WERI-Rb-1 (cell line): ENCODE results near the gene TUBB4A.

ENCODE experiments used
- DNase-seq: peaks from one replicate; pipeline ENCODE4 v3.0.0-alpha.2; 2020
- H3K27ac ChIP-seq: fragments of 250-450 bp; sonication (Bioruptor Pico); 2 replicates; pipeline ENCODE4 v1.5.1; 2020; ENCODE audit warnings: mild to moderate bottlenecking, moderate library complexity
- H3K27me3 ChIP-seq: fragments of 250-450 bp; sonication (Bioruptor Pico); 2 replicates; pipeline ENCODE4 v1.5.1; 2021; ENCODE audit warnings: mild to moderate bottlenecking, low read depth, moderate library complexity; ENCODE audit not compliant: insufficient read depth, severe bottlenecking
- H3K36me3 ChIP-seq: fragments of 250-450 bp; sonication (Bioruptor Pico); 2 replicates; pipeline ENCODE4 v1.5.1; 2020; ENCODE audit warnings: mild to moderate bottlenecking, moderate library complexity
- H3K4me3 ChIP-seq: 2 replicates; pipeline ENCODE4 v1.5.1; 2011; ENCODE audit warnings: low read depth, mild to moderate bottlenecking, control low read depth, low read length
- H3K9me3 ChIP-seq: fragments of 250-450 bp; sonication (Bioruptor Pico); 2 replicates; pipeline ENCODE4 v1.5.1; 2021; ENCODE audit warnings: mild to moderate bottlenecking, moderate library complexity; ENCODE audit not compliant: severe bottlenecking
- TF ChIP-seq, protein P1 (sequence below): IDR thresholded peaks from 2 replicates; pipeline ENCODE4 v1.5.1; 2011; ENCODE audit warnings: low read depth, mild to moderate bottlenecking, control low read depth, inconsistent platforms, low read length

Gene TUBB4A

DNA sequence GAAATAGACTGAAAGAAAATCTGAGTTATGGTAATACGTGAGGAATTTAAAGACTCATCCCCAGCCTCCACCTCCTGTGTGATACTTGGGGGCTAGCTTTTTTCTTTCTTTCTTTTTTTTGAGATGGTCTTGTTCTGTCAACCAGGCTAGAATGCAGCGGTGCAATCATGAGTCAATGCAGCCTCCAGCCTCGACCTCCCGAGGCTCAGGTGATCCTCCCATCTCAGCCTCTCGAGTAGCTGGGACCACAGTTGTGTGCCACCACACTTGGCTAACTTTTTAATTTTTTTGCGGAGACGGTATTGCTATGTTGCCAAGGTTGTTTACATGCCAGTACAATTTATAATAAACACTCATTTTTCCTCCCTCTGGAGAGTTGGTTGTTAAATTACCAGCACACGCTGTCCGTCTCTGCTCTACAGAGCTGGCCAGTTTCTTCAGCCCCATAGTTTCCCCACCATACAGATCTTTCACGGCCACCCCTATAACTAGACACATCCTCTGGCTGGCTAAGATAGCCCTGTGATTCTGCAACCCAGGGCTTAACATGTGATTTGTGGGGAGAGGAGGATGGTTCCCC, 33.5 kb upstream of the TUBB4A start:
- Histone ChIP-seq H3K27me3 (no peaks in the 10 kb centered on the region), H3K36me3 (peaks cover 7% of the 10 kb centered on the region), H3K9me3 (peaks cover 8% of the 10 kb centered on the region), H3K27ac (no peak overlapping the region), H3K4me3 (no peak overlapping the region)
- DNase-seq: no peak
- TF ChIP-seq, protein P1, sequence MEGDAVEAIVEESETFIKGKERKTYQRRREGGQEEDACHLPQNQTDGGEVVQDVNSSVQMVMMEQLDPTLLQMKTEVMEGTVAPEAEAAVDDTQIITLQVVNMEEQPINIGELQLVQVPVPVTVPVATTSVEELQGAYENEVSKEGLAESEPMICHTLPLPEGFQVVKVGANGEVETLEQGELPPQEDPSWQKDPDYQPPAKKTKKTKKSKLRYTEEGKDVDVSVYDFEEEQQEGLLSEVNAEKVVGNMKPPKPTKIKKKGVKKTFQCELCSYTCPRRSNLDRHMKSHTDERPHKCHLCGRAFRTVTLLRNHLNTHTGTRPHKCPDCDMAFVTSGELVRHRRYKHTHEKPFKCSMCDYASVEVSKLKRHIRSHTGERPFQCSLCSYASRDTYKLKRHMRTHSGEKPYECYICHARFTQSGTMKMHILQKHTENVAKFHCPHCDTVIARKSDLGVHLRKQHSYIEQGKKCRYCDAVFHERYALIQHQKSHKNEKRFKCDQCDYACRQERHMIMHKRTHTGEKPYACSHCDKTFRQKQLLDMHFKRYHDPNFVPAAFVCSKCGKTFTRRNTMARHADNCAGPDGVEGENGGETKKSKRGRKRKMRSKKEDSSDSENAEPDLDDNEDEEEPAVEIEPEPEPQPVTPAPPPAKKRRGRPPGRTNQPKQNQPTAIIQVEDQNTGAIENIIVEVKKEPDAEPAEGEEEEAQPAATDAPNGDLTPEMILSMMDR: no peak

DNA sequence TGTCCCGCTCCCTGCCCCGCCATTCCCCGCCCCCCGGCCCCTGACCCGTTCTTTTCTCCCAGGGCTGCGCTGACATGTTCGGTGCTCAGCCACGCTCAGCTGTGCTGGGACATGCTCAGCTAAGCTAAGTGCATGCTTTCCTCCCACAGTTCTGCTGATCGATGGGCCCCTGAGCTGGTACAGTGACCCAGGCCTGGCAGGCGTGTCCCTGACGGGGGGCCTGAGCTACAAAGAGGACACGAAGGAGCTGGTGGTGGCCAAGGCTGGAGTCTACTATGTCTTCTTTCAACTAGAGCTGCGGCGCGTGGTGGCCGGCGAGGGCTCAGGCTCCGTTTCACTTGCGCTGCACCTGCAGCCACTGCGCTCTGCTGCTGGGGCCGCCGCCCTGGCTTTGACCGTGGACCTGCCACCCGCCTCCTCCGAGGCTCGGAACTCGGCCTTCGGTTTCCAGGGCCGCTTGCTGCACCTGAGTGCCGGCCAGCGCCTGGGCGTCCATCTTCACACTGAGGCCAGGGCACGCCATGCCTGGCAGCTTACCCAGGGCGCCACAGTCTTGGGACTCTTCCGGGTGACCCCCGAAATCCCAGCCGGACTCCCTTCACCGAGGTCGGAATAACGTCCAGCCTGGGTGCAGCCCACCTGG, 32.5 kb upstream of the TUBB4A start:
- Histone ChIP-seq H3K27ac (no peak overlapping the region), H3K4me3 (no peak overlapping the region), H3K9me3 (peaks cover 8% of the 10 kb centered on the region), H3K36me3 (peaks cover 7% of the 10 kb centered on the region), H3K27me3 (no peaks in the 10 kb centered on the region)
- TF ChIP-seq, protein P1: no peak
- DNase-seq: no peak

DNA sequence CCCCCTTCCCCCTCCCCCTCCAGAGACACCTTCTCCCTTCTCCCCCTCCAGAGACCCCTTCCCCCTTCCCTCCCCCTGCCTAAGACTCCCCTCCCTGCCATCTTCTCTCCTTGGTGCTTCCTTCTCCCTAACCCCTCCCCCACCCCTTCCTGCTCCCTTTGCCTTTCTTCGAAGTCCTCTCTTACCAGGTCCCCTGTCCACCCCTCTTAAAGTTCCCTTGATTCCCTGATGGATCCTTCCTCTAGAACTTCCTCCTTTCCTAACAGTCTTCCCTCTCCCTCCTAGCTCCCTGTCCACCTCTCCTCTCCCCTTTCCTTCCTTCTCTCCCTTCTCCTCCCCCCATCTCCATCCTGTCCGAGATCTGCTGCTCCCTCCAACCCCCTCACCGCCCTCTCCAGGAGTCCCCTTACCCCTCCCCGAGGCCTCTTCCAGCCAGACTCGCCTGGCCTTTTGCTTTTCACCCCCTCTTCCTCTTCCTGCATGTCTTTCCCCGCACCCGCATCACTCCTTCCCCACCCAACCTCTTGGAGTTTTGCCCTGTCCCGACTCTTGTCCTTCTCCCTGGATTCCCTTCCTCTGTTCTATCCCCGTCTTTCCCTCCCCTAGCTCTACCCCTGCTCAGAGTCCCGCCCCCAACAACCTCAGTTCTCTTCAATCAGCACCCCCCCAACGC, 31.8 kb upstream of the TUBB4A start:
- Histone ChIP-seq H3K9me3 (peaks cover 8% of the 10 kb centered on the region), H3K27ac (no peak overlapping the region), H3K4me3 (no peak overlapping the region), H3K36me3 (peaks cover 7% of the 10 kb centered on the region), H3K27me3 (no peaks in the 10 kb centered on the region)
- no peak for DNase-seq
- TF ChIP-seq, protein P1: no peak

DNA sequence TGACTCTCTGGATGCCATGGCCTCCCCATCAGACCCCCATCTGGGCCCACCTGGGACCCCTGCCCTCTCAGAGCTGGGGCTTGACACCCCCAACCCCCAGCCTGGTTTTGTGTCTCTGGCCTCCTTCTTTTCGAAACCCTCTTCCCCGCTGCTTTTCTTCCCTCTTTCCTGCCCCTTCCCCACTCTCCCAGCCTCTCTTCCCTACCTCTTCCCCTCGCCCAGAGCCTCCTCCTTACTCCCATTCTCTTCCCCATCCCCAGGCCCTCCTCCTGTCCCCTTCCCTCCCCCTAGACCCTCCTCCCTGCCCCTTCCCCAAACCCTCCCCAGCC, 30.9 kb upstream of the TUBB4A start:
- H3K9me3 ChIP-seq: peaks cover 8% of the 10 kb centered on the region
- no peak for DNase-seq
- peaks cover 7% of the 10 kb centered on the region for H3K36me3 ChIP-seq
- TF ChIP-seq, protein P1: no peak
- H3K27me3 ChIP-seq: no peaks in the 10 kb centered on the region
- H3K27ac ChIP-seq: no peak overlapping the region
- H3K4me3 ChIP-seq: no peak overlapping the region

DNA sequence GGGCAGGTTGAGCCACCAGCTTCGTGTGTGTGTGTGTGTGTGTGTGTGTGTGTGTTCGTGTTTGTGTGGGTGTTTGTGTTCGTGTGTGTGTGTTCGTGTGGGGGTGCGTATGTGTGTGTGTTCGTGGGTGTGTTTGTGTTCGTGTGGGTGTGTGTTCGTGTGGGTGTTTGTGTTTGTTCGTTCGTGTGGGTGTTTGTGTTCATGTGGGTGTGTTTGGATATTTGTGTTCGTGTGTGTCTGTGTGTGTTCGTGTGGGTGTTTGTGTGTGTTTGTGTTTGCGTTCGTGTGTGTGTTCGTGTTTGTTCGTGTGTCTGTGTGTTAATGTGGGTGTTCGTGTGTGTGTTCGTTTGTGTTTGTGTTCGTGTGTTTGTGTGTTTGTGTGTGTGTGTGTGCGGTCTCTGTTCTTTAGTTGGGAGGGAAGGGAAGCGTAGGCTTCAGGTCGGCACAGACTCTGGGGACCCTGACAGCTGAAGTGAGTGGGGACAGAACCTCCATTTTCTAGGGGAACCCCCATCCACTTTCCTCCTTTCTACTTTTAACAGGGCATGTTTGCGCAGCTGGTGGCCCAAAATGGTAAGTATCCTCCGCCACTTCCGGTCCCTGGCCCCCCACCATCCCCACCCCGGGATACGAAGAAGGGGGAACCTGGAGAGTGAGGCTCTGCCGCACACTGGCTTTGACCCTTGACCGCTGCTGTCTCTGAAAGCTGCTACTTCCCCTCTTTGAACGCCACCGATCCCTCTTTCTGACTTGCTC, 30.3 kb upstream of the TUBB4A start:
- peaks cover 3% of the 10 kb centered on the region for H3K9me3 ChIP-seq
- H3K27me3 ChIP-seq: no peaks in the 10 kb centered on the region
- no peak overlapping the region for H3K27ac ChIP-seq
- H3K36me3 ChIP-seq: peaks cover 7% of the 10 kb centered on the region
- TF ChIP-seq, protein P1: no peak
- no peak for DNase-seq
- H3K4me3 ChIP-seq: no peak overlapping the region
